Glomerular endothelial cell (primary cell): ENCODE measurements around the gene SEMA4A. TPM values are rescaled to one million over a fixed set of nuclear protein-coding genes. Genes with fewer than 3 reads are reported as not detected.

Experiments used
- DNase-seq: peaks from one replicate; pipeline ENCODE4 v3.0.0-alpha.2; 2011; ENCODE audit warnings: low read depth, low spot score; ENCODE audit errors: extremely low read depth
- total RNA-seq: library from RNA; depleted of rRNA; stranded (reverse); fragments of >200 nt; gene quantifications from 2 replicates; pipeline ENCODE4 v1.2.3, GENCODE V29; 2015

Gene SEMA4A
- total RNA-seq, 1 donor from 2014 or later: 0.93 TPM

GRCh38 chr1:156134716-156135435 is 18.5 kb upstream of the SEMA4A start:
- no peak for DNase-seq

GRCh38 chr1:156135930-156136871 is 17.2 kb upstream of the SEMA4A start:
- DNase-seq: no peak

- DNase-seq: no peak
These were observed 16.4 kb upstream of the SEMA4A start for GRCh38 chr1:156136970-156137483.

GRCh38 chr1:156138458-156138867 is 14.9 kb upstream of the SEMA4A start:
- no peak for DNase-seq

- DNase-seq: no peak
These were observed 12.3 kb upstream of the SEMA4A start for GRCh38 chr1:156140879-156141707.

GRCh38 chr1:156143765-156144489 is 9.5 kb upstream of the SEMA4A start:
- DNase-seq: no peak

GRCh38 chr1:156144742-156145141 is 8.6 kb upstream of the SEMA4A start:
- DNase-seq: no peak

GRCh38 chr1:156145650-156146019 is 7.8 kb upstream of the SEMA4A start:
- DNase-seq: no peak

- DNase-seq: no peak
These were observed 7.2 kb upstream of the SEMA4A start for GRCh38 chr1:156146020-156146768.

- no peak for DNase-seq
These were observed 6.5 kb upstream of the SEMA4A start for GRCh38 chr1:156146769-156147405.

- DNase-seq: no peak
These were observed 5.2 kb upstream of the SEMA4A start for GRCh38 chr1:156148216-156148615.

GRCh38 chr1:156149374-156150332 is 3.7 kb upstream of the SEMA4A start:
- no peak for DNase-seq

GRCh38 chr1:156150333-156151011 is 2.9 kb upstream of the SEMA4A start:
- no peak for DNase-seq

GRCh38 chr1:156151093-156151688 is 2.2 kb upstream of the SEMA4A start:
- no peak for DNase-seq

- DNase-seq: no peak
These were observed 757 bp upstream of the SEMA4A start for GRCh38 chr1:156152628-156153027.

- no peak for DNase-seq
These were observed 948 bp downstream of the SEMA4A start for GRCh38 chr1:156154317-156154749.
